GM12874 (cell line): ENCODE data around the gene SLC7A4.

Experiments used
- TF ChIP-seq, protein P1 (sequence below): IDR thresholded peaks from 2 replicates; pipeline ENCODE4 v1.5.1; 2011; ENCODE audit warnings: low read depth, mild to moderate bottlenecking, control low read depth, low read length, moderate library complexity; ENCODE audit not compliant: insufficient read depth

SLC7A4 gene

DNA sequence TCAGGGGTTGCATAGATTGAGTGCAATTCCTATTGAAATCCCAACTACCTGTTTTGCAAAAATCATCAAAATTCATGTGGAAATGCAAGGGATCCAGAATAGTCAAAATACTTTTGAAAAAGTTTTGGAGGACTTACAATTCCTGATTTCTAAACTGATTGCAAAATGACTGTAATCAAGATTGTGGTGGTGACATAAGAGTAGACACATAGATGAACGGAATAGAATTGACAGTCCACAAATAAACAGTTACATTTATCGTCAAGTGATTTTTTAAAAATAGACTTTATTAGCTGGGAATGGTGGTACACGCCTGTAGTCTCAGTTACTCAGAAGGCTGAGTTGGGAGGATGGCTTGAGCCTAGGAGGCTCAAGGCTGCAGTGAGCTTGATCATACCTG is 2.6 kb upstream of the SLC7A4 start:
- TF ChIP-seq, protein P1, sequence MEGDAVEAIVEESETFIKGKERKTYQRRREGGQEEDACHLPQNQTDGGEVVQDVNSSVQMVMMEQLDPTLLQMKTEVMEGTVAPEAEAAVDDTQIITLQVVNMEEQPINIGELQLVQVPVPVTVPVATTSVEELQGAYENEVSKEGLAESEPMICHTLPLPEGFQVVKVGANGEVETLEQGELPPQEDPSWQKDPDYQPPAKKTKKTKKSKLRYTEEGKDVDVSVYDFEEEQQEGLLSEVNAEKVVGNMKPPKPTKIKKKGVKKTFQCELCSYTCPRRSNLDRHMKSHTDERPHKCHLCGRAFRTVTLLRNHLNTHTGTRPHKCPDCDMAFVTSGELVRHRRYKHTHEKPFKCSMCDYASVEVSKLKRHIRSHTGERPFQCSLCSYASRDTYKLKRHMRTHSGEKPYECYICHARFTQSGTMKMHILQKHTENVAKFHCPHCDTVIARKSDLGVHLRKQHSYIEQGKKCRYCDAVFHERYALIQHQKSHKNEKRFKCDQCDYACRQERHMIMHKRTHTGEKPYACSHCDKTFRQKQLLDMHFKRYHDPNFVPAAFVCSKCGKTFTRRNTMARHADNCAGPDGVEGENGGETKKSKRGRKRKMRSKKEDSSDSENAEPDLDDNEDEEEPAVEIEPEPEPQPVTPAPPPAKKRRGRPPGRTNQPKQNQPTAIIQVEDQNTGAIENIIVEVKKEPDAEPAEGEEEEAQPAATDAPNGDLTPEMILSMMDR: no peak

DNA sequence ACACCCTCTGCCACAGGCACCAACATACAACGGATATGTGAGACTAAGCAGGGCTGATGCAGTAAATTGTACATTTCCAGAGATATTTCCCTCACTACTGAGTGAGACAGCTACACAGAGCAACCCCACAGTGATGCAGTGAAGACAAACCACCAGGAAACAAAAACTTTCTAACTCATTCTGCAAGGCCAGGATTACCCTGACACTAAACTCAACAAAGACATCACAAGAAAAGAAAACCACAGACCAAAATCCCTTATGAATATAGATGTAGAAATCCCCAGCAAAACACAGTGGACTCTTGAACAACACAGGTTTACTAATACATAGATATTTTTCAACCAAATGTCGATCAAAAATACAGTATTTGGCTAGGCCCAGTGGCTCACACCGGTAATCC is 1.5 kb upstream of the SLC7A4 start:
- TF ChIP-seq, protein P1: no peak

DNA sequence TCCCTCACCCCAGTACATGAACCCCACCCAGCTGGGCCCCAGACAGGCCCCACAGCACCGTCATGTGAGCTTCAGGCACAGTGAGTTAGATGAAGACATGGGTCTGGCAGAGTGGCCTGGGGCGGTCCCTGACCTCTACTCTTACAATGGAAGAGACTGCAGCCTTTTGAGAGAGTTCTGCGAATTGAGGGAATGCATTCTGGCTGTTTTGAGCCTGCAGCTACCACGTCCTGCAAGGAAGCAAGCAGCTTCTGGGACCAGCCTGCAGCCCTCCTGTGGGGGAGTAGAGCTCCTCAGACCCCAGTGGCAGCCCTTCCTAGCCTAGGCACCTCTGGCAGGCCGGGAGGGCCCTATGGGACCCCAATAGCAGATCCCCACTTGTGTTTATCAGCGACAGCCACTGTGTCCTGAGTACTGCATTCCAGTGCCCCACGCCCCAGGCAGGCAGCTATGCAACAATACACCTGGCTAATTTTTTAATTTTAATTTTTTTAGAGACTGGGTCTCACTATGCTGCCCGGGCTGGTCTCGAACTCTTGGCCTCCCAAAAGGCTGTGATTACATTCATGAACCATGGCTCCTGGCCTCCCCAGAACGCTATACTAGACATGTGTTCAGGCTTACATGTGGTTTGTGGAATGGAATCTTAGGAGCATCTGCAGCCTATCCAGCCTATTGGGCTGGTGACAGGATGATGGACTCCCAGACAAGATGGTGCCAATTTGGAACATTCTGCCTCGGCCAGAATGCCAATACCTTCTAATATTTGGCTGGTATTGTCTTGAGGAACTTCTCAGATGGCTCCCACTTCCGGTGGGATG is 717 bp upstream of the SLC7A4 start:
- TF ChIP-seq, protein P1: no peak

DNA sequence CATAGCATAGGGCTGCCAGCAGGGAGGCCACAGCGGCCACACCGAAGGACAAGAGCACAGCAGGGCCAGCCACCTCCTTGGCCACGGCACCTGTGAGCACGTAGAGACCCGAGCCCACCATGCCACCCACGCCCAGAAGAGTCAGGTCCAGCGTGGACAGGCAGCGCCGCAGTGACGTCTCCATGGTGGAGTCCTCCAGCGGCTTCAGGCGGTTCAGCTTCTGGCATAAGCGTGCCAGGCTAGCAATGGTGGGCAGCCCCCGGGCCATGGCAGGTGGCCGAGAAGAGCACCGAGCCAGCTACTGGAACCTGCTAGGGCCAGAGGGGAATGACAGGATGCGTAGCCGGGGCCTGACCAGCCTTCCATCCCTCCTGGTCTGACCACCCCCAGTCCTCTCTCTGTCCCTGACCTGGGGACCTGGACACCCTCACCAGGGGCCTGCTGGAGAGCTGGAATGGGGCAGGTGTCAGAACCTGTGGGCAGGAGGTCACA is 770 bp downstream of the SLC7A4 start:
- TF ChIP-seq, protein P1: no peak

DNA sequence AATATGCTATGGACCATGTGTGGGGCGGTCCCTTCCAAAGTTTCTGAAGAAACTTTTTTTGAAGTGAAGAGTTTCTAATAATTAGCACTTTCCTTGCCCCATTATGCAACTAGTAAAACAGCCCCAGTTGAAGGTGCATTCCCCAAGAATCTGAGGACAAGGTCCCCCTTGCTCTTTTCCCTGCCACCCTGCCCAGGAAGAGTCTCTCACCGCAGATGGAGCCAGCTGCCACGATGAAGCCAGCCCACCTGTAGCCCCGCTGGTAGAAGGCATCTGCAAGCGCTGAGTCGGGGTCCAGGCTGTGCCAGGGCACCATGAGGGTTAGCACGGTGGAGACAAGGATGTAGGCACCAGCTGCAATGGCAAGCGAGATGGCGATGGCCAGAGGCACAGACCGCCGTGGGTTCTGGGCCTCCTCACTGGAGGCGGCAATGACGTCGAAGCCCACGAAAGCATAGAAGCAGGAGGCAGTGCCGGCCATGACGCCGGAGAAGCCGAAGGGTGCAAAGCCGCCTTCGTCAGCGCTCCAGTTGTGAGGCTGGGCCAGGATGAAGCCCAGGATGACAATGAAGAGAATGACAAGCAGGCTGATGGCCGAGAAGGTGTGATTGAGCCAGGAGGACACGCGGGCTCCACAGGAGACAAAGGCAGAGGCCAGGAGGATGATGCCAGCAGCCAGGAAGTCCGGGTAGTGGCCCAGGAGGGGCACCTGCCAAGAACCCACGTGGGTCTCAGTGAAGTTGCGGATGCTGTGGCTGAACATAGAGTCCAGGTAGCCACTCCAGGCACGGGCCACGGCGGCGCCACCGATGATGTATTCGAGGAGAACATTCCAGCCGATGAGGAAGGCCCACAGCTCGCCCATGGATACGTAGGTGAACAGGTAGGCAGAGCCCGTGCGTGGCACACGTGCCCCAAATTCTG is 1.5 kb downstream of the SLC7A4 start:
- TF ChIP-seq, protein P1: no peak

DNA sequence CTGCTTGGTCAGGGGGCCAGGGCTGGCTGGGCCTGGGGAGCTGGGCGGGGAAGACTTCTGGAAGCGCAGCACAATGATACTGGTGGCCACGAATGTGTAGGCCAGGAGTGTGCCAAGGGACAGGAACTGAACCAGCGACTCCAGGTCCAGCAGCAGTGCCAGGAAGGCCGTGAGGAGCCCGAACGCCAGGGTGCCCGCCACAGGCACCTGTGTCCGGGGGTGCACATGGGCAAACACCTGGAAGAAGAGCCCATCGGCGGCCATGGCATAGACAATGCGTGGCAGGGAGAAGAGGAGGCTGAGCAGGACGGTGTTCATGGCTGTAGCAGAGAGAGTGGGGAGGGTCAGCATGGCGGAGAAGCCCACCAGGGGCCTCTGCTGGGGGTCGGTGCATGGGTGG is 2.3 kb downstream of the SLC7A4 start:
- TF ChIP-seq, protein P1: no peak

DNA sequence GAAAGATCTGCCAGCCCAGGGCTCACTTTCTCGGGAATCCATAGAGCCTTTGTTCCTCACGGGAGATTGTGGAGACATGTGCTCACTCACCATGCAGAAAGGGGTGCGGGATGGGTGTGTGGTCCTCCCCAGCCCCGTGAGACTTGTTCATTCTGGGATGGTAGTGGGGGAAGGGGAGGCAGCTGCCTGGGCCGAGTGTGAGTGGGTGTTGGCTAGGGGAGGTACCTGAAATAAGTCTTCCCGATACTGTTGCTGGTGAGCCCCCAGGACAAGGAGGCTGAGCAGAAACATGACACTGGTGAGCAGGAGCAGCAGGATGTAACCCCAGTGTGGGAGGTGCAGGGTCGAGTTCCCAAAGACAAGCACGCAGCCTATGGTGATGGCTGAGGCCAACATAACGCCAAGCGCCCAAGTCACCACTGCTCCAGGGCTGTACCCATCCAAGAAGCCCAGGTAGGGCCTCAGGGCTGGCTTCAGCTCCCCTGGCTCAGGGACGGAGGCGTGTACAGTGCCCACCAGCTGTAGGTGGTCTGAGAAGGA is 2.8 kb downstream of the SLC7A4 start:
- TF ChIP-seq, protein P1: no peak
